ENCODE data around the gene SUGCT.

The SUGCT gene

GRCh38 chr7:40701836-40702551 is 567.2 kb downstream of the SUGCT start:
- no peak for DNase-seq

DNA sequence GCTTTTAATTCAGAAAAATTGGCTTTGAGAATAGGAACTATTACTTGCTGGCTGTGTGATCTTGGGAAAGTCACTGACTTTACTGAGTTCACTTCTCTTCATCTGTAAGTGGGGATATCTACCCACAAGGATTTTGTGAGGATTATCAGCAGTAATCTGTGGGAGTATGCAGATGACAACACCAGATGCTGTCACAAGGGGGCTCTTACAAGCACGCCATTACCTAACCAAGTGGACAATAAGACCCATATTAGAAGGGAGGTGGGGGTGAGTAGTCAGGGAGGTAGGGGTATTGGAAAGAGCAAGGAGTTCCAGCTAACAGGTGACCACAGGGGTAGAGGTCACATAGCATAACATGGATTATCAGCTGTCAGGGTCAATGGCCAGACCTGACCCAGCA is 569.4 kb downstream of the SUGCT start:
- DNase-seq: no peak

DNA sequence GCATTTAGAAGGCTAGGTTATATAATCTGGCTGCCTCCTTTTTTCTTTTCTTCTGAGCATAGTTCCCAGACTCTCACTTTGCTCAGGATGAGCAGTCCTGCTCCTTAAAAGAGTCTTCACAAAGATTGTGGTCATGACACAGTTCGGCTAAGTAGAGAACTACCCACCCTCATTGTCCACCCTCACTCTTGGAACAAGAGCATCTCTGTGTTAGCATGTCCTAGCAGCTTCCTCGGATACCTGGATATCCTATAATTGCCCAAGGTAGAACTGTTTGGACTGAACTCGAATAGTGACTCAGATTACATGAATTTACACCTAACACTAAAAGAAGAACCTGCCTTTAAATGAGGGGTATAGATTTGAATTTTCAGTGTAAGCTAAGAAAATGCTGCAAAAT is 572.0 kb downstream of the SUGCT start:
- no peak for DNase-seq

GRCh38 chr7:40709062-40709964 is 574.5 kb downstream of the SUGCT start:
- DNase-seq: no peak

DNA sequence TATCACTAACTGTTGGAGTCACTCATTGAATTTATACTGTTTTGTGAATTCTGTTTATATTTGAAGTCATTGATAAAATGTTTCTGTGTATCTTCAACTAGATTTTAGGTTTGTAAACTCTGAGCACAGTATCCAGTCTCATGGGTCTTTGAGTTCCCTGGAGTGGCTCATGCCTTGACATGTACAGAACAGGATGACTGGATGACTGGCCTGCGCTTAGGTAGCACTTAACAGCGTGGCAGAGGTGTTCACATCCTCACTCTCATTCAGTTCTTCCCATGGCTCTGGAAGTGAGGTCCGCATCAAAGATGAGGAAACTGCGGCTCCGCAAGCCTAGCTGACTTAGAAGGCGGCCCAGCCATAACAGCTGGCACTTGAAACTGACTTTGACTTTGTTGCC is 576.9 kb downstream of the SUGCT start:
- no peak for DNase-seq

GRCh38 chr7:40714363-40715052 is 579.7 kb downstream of the SUGCT start:
- no peak for DNase-seq

DNA sequence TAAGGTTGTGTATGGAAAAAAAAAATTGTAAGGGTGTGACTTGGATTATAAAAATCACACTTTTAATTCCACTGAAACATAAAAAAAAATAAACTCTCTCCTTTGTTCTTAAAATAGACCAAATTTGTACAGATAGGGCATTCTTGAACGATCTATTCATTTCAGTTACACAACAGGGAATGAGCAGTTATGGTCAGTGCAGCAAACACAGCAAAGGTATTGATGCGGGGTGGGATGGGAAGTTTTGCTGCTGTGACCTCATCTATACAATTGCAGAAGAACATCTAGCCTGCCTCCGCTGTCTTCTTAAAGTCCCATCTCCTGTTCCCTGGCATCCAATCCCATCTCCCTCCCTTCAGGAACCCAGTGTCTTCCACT is 580.2 kb downstream of the SUGCT start:
- no peak for DNase-seq

- DNase-seq: no peak
Observed at GRCh38 chr7:40716052-40716451, 581.2 kb downstream of the SUGCT start.

DNA sequence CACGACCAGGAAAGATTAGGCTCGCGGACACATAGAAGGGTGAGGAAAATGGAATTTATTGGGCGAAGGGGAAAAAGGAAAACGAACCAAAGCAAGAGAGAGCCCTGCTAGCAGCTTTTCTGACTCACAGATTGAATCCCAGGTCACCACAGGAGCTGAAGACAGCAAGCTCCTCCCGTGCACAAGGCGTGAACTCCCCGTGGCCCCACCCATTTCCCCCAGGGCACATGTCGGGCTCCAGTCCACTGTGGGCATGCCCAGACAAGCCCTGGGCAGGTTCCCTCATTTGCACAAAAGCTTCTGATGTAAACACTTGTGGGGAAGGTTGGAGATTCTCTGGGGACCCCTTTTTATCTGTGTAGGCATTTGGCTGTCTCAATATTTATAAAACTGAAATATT is 582.4 kb downstream of the SUGCT start:
- no peak for DNase-seq

GRCh38 chr7:40720416-40720815 is 585.6 kb downstream of the SUGCT start:
- DNase-seq: no peak

DNA sequence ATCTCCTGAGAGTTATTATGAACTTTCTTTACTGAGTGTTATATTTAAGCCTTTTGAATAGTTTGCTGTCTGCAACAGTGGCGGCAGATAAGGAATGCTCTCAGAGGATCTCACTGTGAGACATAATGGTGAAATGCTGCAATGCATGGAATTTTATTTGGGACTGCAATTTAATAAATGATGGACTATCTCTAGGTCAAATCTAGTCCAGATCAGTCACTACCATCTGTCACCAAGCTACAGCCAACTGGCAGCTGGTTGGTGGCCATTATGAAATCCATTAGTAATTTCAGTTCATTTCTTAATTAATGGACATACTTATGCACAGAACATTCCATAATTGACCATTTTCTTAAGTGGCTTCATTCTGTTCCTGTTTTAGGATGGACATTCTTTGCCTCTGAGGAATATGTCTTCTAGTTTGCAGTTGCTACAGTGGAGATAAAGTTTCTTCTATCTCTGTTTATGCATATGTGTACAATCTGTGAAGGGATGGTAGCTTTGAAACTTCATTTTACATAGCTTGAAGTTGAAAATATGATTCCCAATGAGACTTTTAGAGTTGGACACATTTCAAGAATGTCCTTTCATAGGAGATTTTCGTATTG is 586.6 kb downstream of the SUGCT start:
- DNase-seq: no peak

DNA sequence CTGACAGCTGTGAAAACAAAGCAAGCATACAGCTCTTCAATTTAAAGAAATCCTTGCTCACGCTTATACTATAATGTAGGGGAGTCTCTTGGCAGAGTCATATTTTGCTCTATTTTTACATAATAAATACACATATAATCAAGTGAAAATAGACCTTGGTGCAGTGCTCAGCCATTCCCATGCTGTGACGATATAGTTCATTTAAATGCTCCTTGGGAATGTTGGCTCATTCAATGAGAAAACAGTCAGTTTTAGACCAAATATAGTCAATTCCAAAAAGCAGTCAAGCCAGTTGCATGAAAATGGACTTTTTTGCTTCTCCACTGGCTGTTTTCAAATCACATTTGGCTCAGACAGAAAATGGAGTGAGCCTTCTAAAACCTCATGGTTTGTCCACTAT is 587.4 kb downstream of the SUGCT start:
- no peak for DNase-seq

GRCh38 chr7:40723829-40724228 is 589.0 kb downstream of the SUGCT start:
- no peak for DNase-seq

GRCh38 chr7:40726559-40726958 is 591.8 kb downstream of the SUGCT start:
- no peak for DNase-seq

GRCh38 chr7:40733114-40733513 is 598.3 kb downstream of the SUGCT start:
- no peak for DNase-seq

DNA sequence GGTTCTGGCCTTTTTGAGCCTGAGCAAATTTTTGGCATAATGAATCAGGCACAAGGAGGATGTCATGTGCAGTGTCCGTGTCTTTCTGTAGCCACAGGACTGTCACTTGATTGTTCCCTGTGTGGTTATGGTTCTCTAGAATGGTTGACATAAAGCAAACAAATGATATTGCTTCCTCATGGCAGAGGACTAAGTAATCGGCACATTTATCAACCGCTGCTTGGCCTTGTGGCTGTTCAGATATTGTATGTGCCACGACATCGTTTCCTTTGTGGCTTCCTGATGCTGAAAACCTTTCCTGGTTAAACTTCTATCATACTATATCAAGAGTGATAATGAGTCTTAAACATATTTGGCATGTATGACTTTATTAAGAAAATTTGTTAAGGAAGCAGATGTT is 598.8 kb downstream of the SUGCT start:
- DNase-seq: no peak

DNA sequence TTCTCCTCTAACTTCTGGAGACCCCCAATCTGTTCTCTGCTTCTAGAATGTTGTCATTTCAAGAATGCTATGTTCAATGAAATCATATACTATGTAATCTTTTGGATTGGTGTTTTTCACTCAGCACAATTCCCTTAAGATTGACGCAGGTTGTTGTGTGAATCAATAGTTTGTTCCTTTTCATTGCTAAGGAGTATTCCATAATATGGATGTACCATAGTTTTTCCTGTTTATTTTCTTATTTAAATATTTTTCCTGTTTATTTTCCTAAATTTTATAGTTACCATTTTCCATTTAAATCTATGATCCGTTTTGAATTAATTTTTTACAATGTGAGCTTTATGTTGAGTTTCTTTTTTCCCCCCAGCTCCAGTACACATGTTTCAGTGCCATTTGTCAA is 604.5 kb downstream of the SUGCT start:
- DNase-seq: no peak

- DNase-seq: no peak
Observed at GRCh38 chr7:40742270-40742669, 607.5 kb downstream of the SUGCT start.

DNA sequence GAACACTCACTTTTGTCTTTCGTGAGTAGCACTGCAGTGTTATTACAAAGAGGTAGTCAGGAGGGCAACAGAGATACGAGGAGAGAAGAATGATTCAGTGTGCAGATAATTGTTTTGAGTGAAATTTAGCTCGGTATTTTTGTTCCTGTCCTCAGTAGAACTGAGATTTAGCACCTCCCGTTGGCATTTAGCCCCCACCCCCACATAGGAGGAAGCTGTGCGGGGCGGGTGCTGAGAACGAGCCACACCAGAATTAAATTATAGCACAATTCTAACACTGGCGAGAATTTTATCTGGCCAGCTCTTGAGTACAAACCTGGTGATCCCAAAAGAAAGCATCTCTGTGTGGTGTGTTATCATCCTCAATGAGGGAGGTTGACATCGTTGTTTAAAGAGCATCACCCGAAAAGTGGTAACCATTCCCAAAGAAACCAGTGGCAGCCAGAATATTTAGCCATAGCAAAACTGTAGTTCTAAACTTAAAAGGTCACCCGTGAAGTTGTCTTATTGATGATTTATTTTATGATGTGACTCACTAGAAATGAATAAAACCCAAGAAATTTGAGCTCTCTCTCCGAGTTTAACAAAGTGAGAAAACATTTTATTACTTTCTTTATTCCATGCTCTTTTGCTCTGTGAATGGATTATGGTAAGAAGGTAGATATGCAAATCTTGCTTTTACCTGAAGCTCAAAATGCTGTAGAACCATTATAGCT is 612.2 kb downstream of the SUGCT start:
- no peak for DNase-seq

DNA sequence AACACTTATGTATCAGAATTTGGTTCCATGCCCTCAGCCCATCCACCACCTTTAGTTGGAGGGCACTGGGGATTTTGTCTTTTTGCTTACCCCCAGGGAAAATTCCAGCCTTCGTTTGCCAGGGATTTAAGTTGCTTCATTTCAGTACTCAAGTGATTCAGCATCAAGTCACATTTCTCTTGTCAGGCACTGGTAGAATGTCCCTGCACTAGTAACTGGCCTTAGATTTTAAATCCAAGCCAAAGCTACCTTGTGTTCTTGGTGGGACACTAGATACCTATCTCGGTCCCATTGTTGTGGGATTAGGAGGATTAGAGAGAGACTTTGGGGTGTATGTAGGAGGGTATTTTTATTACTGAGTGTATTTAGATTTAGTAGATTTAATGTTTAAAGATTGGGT is 613.1 kb downstream of the SUGCT start:
- DNase-seq: no peak

DNA sequence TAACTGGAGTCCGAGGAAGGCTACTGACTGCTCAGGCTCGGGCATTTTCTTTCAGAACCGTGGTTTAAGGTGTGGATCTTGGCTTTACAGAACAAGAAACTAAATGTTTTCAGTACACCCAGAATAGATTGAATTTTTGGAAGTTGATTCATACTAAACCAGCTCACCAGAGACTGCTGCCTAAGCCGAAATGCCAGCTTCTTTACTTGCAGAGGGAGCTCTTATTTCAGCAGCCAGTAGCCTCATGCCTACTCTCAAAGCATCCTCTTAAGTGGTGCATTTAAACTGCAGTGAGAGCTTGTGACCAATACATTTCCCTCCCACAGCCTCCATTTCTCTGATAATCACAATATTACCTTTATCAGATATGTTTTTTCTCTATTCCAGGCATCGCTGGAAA is 615.1 kb downstream of the SUGCT start:
- DNase-seq: no peak

DNA sequence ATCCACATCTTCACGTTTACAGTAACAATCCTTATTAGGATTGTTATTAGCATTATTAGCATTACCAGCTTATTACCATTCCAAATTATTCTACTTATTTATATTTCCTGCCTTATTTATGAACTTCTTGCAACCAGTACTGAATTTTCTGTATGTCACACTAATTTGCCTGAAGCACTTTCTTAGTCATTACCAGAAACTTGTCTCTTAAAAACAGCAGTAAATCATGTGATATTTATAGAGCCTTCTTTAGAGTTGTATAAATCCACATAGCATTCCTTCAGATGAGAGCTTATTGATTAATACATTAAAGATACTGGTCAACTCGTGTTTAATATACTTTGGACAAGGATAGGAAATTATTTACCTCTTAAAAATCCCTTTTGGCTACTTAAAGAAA is 618.6 kb downstream of the SUGCT start:
- no peak for DNase-seq

DNA sequence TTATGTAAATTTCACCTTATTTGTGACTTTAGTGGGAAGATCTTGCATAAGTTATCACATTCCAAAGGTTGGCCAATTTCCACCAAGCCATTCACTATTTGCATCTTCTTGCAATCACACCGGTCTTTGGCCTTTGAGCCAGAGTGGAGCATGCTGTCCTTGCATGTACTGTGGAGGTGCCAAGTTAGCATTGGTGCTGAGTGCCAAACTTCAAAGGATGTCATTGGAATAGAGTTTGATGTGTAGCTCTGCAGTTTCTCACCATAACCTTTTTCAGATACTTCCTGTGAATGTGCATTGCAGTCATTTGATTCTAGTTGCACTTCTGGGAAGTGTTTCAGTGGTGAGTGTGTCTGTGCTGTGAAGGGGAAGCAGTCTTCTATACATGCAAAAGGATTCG is 620.6 kb downstream of the SUGCT start:
- no peak for DNase-seq
